GM12878 (cell line): ENCODE results near the gene KIAA1671. TPM values are rescaled to one million over a fixed set of nuclear protein-coding genes. Genes with fewer than 3 reads are reported as not detected.

ENCODE experiments used
- ATAC-seq: fragments of 200-7000 bp; cut with Tn5 transposase; 3 replicates; pipeline ENCODE4 v1.9.1; 2020; ENCODE audit warnings: mild to moderate bottlenecking, moderate library complexity
- BruUV-seq: library from RNA; stranded (reverse); fragments of 400-500 nt; replicated peaks from 2 replicates; lab custom pipeline; 2021; lab: Mats Ljungman, UMichigan
- CTCF ChIA-PET: fragments of 300-600 bp; sonication (Branson Sonifier 250); formaldehyde crosslinking; extraction: SDS; loops from one replicate; lab custom pipeline; 2021; ENCODE audit warnings: inconsistent platforms; lab: Yijun Ruan, JAX
- POLR2A ChIA-PET: fragments of 350-600 bp; formaldehyde crosslinking; extraction: SDS; loops from one replicate; lab custom pipeline; 2021; ENCODE audit warnings: inconsistent platforms; lab: Charles Lee
- RAD21 ChIA-PET: fragments of 300-600 bp; sonication (Branson Sonifier 250); formaldehyde crosslinking; loops from one replicate; lab custom pipeline; 2023; ENCODE audit warnings: antibody characterized with exemption; ENCODE audit not compliant: unreplicated experiment; lab: Charles Lee
- SMC1A ChIA-PET: fragments of 300-600 bp; sonication (Branson Sonifier 250); formaldehyde crosslinking; loops from one replicate; lab custom pipeline; 2023; ENCODE audit not compliant: unreplicated experiment, uncharacterized antibody; lab: Charles Lee
- DNase-seq: peaks from one replicate; pipeline ENCODE4 v3.0.0-alpha.2; 2011; ENCODE audit warnings: low read depth, low spot score
- FAIRE-seq: peaks from 3 replicates; lab custom pipeline; 2011; peaks lifted over from hg19 to GRCh38; lab: Jason Lieb, UNC
- H2AFZ ChIP-seq: 2 replicates; pipeline ENCODE4 v1.6.0; 2011; ENCODE audit warnings: low read depth, low read length, control low read depth; ENCODE audit not compliant: control insufficient read depth
- H3K27ac ChIP-seq: 2 replicates; pipeline ENCODE4 v1.5.1; 2011; ENCODE audit warnings: control low read depth; ENCODE audit not compliant: control insufficient read depth, insufficient read depth
- H3K27me3 ChIP-seq, 2 experiments: replicated peaks in 1 of 2; 2 replicates each; pipeline versions ENCODE4 v1.6.0 to v1.6.1; 2011; ENCODE audit warnings: low read length in 1 of 2; ENCODE audit not compliant: control insufficient read depth in 2 of 2, insufficient read depth in 2 of 2
- H3K36me3 ChIP-seq, 2 experiments: 2 replicates each; pipeline ENCODE4 v1.5.1; 2011; ENCODE audit warnings: low read length in 1 of 2; ENCODE audit not compliant: control insufficient read depth in 2 of 2, insufficient read depth in 2 of 2
- H3K4me1 ChIP-seq: 2 replicates; pipeline ENCODE4 v1.6.1; 2011; ENCODE audit warnings: mild to moderate bottlenecking, low read length, moderate library complexity, mixed read lengths; ENCODE audit not compliant: control insufficient read depth, insufficient read depth
- H3K4me2 ChIP-seq: 2 replicates; pipeline ENCODE4 v1.6.0; 2011; ENCODE audit warnings: control low read depth; ENCODE audit not compliant: control insufficient read depth, insufficient read depth
- H3K4me3 ChIP-seq: fragments of 200-600 bp; sonication (generic); 2 replicates; pipeline ENCODE4 v1.5.1; 2016
- H3K79me2 ChIP-seq: 2 replicates; pipeline ENCODE4 v1.6.0; 2011; ENCODE audit warnings: low read length; ENCODE audit not compliant: control insufficient read depth, insufficient read depth
- H3K9ac ChIP-seq: 2 replicates; pipeline ENCODE4 v1.8.0; 2011; ENCODE audit warnings: low read length, control low read depth, mixed read lengths; ENCODE audit not compliant: control insufficient read depth, insufficient read depth
- H3K9me3 ChIP-seq: replicated peaks from 3 replicates; pipeline ENCODE4 v1.5.1; 2011; ENCODE audit warnings: mild to moderate bottlenecking, low read length; ENCODE audit not compliant: control insufficient read depth, insufficient read depth
- H4K20me1 ChIP-seq: 2 replicates; pipeline ENCODE4 v1.6.0; 2011; ENCODE audit not compliant: control insufficient read depth, insufficient read depth
- CBFB ChIP-seq: IDR thresholded peaks from 2 replicates; pipeline ENCODE4 v1.6.1; 2016; ENCODE audit warnings: antibody characterized with exemption, low read depth
- GABPA ChIP-seq: IDR thresholded peaks from 2 replicates; pipeline ENCODE4 v1.6.1; 2014; ENCODE audit warnings: antibody characterized with exemption, low read depth, mild to moderate bottlenecking, inconsistent platforms
- HCFC1 ChIP-seq: fragments of 150-350 bp; IDR thresholded peaks from 2 replicates; pipeline ENCODE4 v1.6.1; 2014; ENCODE audit warnings: low read length
- JUNB ChIP-seq: IDR thresholded peaks from 2 replicates; pipeline ENCODE4 v1.6.1; 2016; ENCODE audit warnings: antibody characterized with exemption, mild to moderate bottlenecking
- MXI1 ChIP-seq: fragments of 150-350 bp; IDR thresholded peaks from 2 replicates; pipeline ENCODE4 v1.6.1; 2011; ENCODE audit warnings: low read depth, mild to moderate bottlenecking, inconsistent platforms, low read length, improper control_type of control experiment
- RB1 ChIP-seq: fragments of 450-650 bp; formaldehyde crosslinking; IDR thresholded peaks from 2 replicates; pipeline ENCODE4 v1.6.1; 2017; ENCODE audit warnings: mild to moderate bottlenecking, borderline replicate concordance
- RFX5 ChIP-seq: IDR thresholded peaks from 2 replicates; pipeline ENCODE4 v1.6.1; 2011; ENCODE audit warnings: low read depth, low read length, improper control_type of control experiment
- YBX1 ChIP-seq: fragments of 450-650 bp; IDR thresholded peaks from 2 replicates; pipeline ENCODE4 v1.6.1; 2016; ENCODE audit warnings: antibody characterized with exemption
- ZBED1 ChIP-seq: IDR thresholded peaks from 2 replicates; pipeline ENCODE4 v1.6.1; 2016; ENCODE audit warnings: borderline replicate concordance
- ZBTB11 ChIP-seq: fragments of 450-650 bp; formaldehyde crosslinking; IDR thresholded peaks from 2 replicates; pipeline ENCODE4 v1.5.0; 2022; ENCODE audit warnings: mild to moderate bottlenecking, missing genetic modification characterization
- WGBS: methylation state at CpG from one replicate; pipeline ENCODE4 v1.1.6; 2016; ENCODE audit warnings: low lambda C conversion rate; ENCODE audit not compliant: insufficient replicate concordance, insufficient coverage; ENCODE audit errors: missing lambda C conversion rate; 5-methylcytosine and 5-hydroxymethylcytosine counted together
- in situ Hi-C: fragments of 300-500 bp; cut with MboI; formaldehyde crosslinking; loops from 9 replicates; pipeline ENCODE4 v1.14.3; 2018; ENCODE audit warnings: mixed read lengths
- intact Hi-C: fragments of 100-400 bp; cut with micrococcal nuclease; formaldehyde crosslinking; loops from one replicate; pipeline ENCODE4 v1.14.2; 2022; ENCODE audit not compliant: unreplicated experiment
- polyA plus RNA-seq, 11 experiments: library from polyadenylated mRNA; depleted of rRNA in 4 of 11; unstranded in 6 of 11; stranded (reverse) in 5 of 11; fragments of >200 nt; fragmentation: Nextera tagmentation in 4 of 11; fragmentation: Illumina TruSeq in 1 of 11; extraction: Ambion mirVana in 4 of 11; extraction: Trizol in 1 of 11; gene quantifications; 1 replicate in 1 of 11; 2 replicates in 10 of 11; pipeline versions ENCODE4 v1.2.1 to v1.2.3, GENCODE V29; 2011 to 2016; ENCODE audit warnings: inconsistent platforms in 2 of 11, missing spikeins in 2 of 11, low read depth in 1 of 11
- total RNA-seq, 4 experiments: library from RNA; depleted of rRNA in 3 of 4; stranded (reverse); fragments of >200 nt in 3 of 4; fragmentation: Illumina TruSeq in 1 of 4; extraction: Trizol in 1 of 4; gene quantifications; 2 replicates each; pipeline versions ENCODE4 v1.2.1 to v1.2.3, GENCODE V29; 2013 to 2021

Gene KIAA1671
- total and polyA plus RNA-seq, 10 of the 15 experiments (the other 5 are each of a cell fraction or from before 2014, with no cell fraction given): 0.05 to 2.7 (median 0.33) TPM

DNA sequence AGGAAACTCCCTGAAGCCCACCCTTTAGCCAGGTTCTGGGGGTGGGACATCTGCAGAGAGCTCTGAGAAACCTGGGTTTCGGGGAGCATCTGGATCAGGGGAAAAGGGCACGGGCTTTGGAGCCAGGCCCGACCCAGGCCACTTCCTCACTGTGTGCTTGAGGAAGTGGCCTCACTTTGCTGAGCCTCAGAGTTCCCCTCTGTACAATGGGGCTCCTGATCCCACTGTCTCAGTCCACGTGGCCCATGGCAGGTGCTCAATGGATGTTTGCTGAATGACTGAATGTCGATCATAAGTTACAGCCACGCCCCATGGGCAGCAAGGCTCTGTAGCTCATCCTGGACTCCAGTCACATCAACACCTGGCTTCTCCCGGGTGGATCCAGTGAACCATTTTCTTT, 248.5 kb downstream of the KIAA1671 start:
- peak; percentile 53 for ATAC-seq
- FAIRE-seq: no peak
- Histone ChIP-seq H3K4me2 (no peak overlapping the region), H3K27me3 (no peaks in the 10 kb centered on the region; a peak in 1 of 4 replicates), H3K4me3 (no peak overlapping the region), H3K79me2 (no peaks in the 10 kb centered on the region), H4K20me1 (no peaks in the 10 kb centered on the region), H3K9ac (no peak overlapping the region), H3K4me1 (no peaks in the 10 kb centered on the region), H3K27ac (no peak overlapping the region), H2AFZ (no peak overlapping the region), H3K36me3 (no peaks in the 10 kb centered on the region), H3K9me3 (no peaks in the 10 kb centered on the region)
- no TSS peak for BruUV-seq
- CTCF ChIA-PET: interaction anchor here (0.5 to 2.9 kb wide), 13 partner anchors 11 to 586 kb away, joined by 3 to 21 read pairs (median 5); no protein-coding TSS in a partner anchor
- 6% methylated on average over 7 of the region's 7 CpGs for WGBS
- DNase-seq: no peak
- SMC1A ChIA-PET: interaction anchor here (0.6 to 2.4 kb wide), 2 partner anchors 119 to 128 kb away, joined by 3 to 8 read pairs; no protein-coding TSS in a partner anchor
- intact Hi-C loops (no loop called here), in situ Hi-C loops (no loop called here)
- POLR2A ChIA-PET: interaction anchor here (0.5 kb wide), 1 partner anchor 138 kb away, joined by 4 read pairs; no protein-coding TSS in a partner anchor
- RAD21 ChIA-PET: interaction anchor here (2.0 kb wide), 1 partner anchor 120 kb away, joined by 7 read pairs; no protein-coding TSS in a partner anchor
- TF ChIP-seq ZBED1 (no peak), CBFB (no peak), GABPA (no peak), RFX5 (no peak), JUNB (no peak), YBX1 (no peak), MXI1 (no peak), HCFC1 (no peak), RB1 (no peak), ZBTB11 (no peak)
